Measurements from ENCODE around the gene KCNK3.

Gene KCNK3

GRCh38 chr2:26776195-26776800 lies 83.8 kb downstream of the KCNK3 start:
- Histone ChIP-seq H2AFZ (ENCODE audit: low read depth, low read length) (no peak overlapping the region), H4K91ac (ENCODE audit: low read length) (no peak overlapping the region), H3K4ac (ENCODE audit: low read depth in 1 of 2, low read length in 2 of 2) (no peak overlapping the region), H3K4me3 (ENCODE audit: insufficient read depth in 1 of 2, low read depth in 1 of 2, low read length in 2 of 2) (no peak overlapping the region), H3K36me3 (ENCODE audit: control insufficient read depth in 1 of 2, insufficient read depth in 2 of 2, low read depth in 1 of 2, low read length in 2 of 2) (peaks cover 63 to 75% of the 10 kb centered on the region in 2 experiments), H3K4me1 (ENCODE audit: control insufficient read depth, insufficient read depth, low read depth, low read length) (peaks cover 14% of the 10 kb centered on the region), H3K23ac (ENCODE audit: low read length in 2 of 2) (no peak overlapping the region), H3K18ac (ENCODE audit: low read depth in 1 of 2, low read length in 2 of 2) (no peak overlapping the region), H2BK120ac (ENCODE audit: low read depth, low read length) (no peak overlapping the region), H3K9me3 (ENCODE audit: control insufficient read depth, low read length) (no peaks in the 10 kb centered on the region), H3K27me3 (ENCODE audit: control insufficient read depth in 1 of 2, insufficient read depth in 1 of 2, low read length in 2 of 2) (no peaks in the 10 kb centered on the region), H3K9ac (ENCODE audit: low read length) (no peak overlapping the region), H4K8ac (ENCODE audit: low read length) (no peak overlapping the region), H2BK15ac (ENCODE audit: low read depth, poor library complexity, severe bottlenecking) (no peak overlapping the region), H3K27ac (ENCODE audit: low read length, poor library complexity, severe bottlenecking) (no peak overlapping the region), H3K4me2 (ENCODE audit: low read length, poor library complexity, severe bottlenecking) (no peak overlapping the region), H2AK5ac (ENCODE audit: low read length, severe bottlenecking) (no peak overlapping the region), H2BK12ac (ENCODE audit: low read length in 2 of 2) (no peak overlapping the region), H3K14ac (ENCODE audit: low read length in 2 of 2) (no peak overlapping the region), H2BK5ac (ENCODE audit: low read depth, low read length, poor library complexity, severe bottlenecking) (no peak overlapping the region), H3K79me1 (replicated peaks; ENCODE audit: low read length, poor library complexity, severe bottlenecking) (peaks cover 47% of the 10 kb centered on the region)
- WGBS: 95% methylated on average over 5 of the region's 5 CpGs
- no peak for DNase-seq

- H3K23ac ChIP-seq (ENCODE audit: low read length in 2 of 2): no peak overlapping the region
- H2AFZ ChIP-seq (ENCODE audit: low read depth, low read length): no peak overlapping the region
- no peak overlapping the region for H2BK12ac ChIP-seq (ENCODE audit: low read length in 2 of 2)
- peaks cover 2% of the 10 kb centered on the region for H3K4me1 ChIP-seq (ENCODE audit: control insufficient read depth, insufficient read depth, low read depth, low read length)
- peaks cover 37% of the 10 kb centered on the region for H3K79me1 ChIP-seq (replicated peaks; ENCODE audit: low read length, poor library complexity, severe bottlenecking)
- peaks cover 63 to 85% of the 10 kb centered on the region in 2 experiments for H3K36me3 ChIP-seq (ENCODE audit: control insufficient read depth in 1 of 2, insufficient read depth in 2 of 2, low read depth in 1 of 2, low read length in 2 of 2)
- H3K9me3 ChIP-seq (ENCODE audit: control insufficient read depth, low read length): no peaks in the 10 kb centered on the region
- H3K4me3 ChIP-seq (ENCODE audit: insufficient read depth in 1 of 2, low read depth in 1 of 2, low read length in 2 of 2): no peak overlapping the region
- no peak overlapping the region for H2BK5ac ChIP-seq (ENCODE audit: low read depth, low read length, poor library complexity, severe bottlenecking)
- no peak overlapping the region for H2BK120ac ChIP-seq (ENCODE audit: low read depth, low read length)
- no peak overlapping the region for H3K14ac ChIP-seq (ENCODE audit: low read length in 2 of 2)
- H4K91ac ChIP-seq (ENCODE audit: low read length): no peak overlapping the region
- no peak overlapping the region for H3K4me2 ChIP-seq (ENCODE audit: low read length, poor library complexity, severe bottlenecking)
- 98% methylated on average over 18 of the region's 18 CpGs for WGBS
- H3K9ac ChIP-seq (ENCODE audit: low read length): no peak overlapping the region
- H3K18ac ChIP-seq (ENCODE audit: low read depth in 1 of 2, low read length in 2 of 2): no peak overlapping the region
- H4K8ac ChIP-seq (ENCODE audit: low read length): no peak overlapping the region
- H3K27ac ChIP-seq (ENCODE audit: low read length, poor library complexity, severe bottlenecking): no peak overlapping the region
- no peaks in the 10 kb centered on the region for H3K27me3 ChIP-seq (ENCODE audit: control insufficient read depth in 1 of 2, insufficient read depth in 1 of 2, low read length in 2 of 2)
- DNase-seq: no peak
- no peak overlapping the region for H2BK15ac ChIP-seq (ENCODE audit: low read depth, poor library complexity, severe bottlenecking)
- no peak overlapping the region for H2AK5ac ChIP-seq (ENCODE audit: low read length, severe bottlenecking)
- no peak overlapping the region for H3K4ac ChIP-seq (ENCODE audit: low read depth in 1 of 2, low read length in 2 of 2)
Observed at GRCh38 chr2:26778098-26778497, 85.6 kb downstream of the KCNK3 start.

GRCh38 chr2:26778507-26778906 lies 86.0 kb downstream of the KCNK3 start:
- 100% methylated on average over 2 of the region's 3 CpGs for WGBS
- Histone ChIP-seq H3K4me1 (ENCODE audit: control insufficient read depth, insufficient read depth, low read depth, low read length) (peaks cover 2% of the 10 kb centered on the region), H3K4me2 (ENCODE audit: low read length, poor library complexity, severe bottlenecking) (no peak overlapping the region)

GRCh38 chr2:26780203-26780760 lies 87.8 kb downstream of the KCNK3 start:
- Histone ChIP-seq H3K27me3 (ENCODE audit: control insufficient read depth in 1 of 2, insufficient read depth in 1 of 2, low read length in 2 of 2) (no peaks in the 10 kb centered on the region), H2BK12ac (ENCODE audit: low read length in 2 of 2) (no peak overlapping the region), H3K4ac (ENCODE audit: low read depth in 1 of 2, low read length in 2 of 2) (no peak overlapping the region), H3K27ac (ENCODE audit: low read length, poor library complexity, severe bottlenecking) (no peak overlapping the region), H2BK120ac (ENCODE audit: low read depth, low read length) (no peak overlapping the region), H3K4me2 (ENCODE audit: low read length, poor library complexity, severe bottlenecking) (no peak overlapping the region), H3K18ac (ENCODE audit: low read depth in 1 of 2, low read length in 2 of 2) (no peak overlapping the region), H2BK15ac (ENCODE audit: low read depth, poor library complexity, severe bottlenecking) (no peak overlapping the region), H3K36me3 (ENCODE audit: control insufficient read depth in 1 of 2, insufficient read depth in 2 of 2, low read depth in 1 of 2, low read length in 2 of 2) (peaks cover 49 to 70% of the 10 kb centered on the region in 2 experiments), H3K23ac (ENCODE audit: low read length in 2 of 2) (no peak overlapping the region), H4K91ac (ENCODE audit: low read length) (no peak overlapping the region), H3K14ac (ENCODE audit: low read length in 2 of 2) (no peak overlapping the region), H3K4me1 (ENCODE audit: control insufficient read depth, insufficient read depth, low read depth, low read length) (peaks cover 4% of the 10 kb centered on the region), H2AK5ac (ENCODE audit: low read length, severe bottlenecking) (no peak overlapping the region), H3K9me3 (ENCODE audit: control insufficient read depth, low read length) (no peaks in the 10 kb centered on the region), H2AFZ (ENCODE audit: low read depth, low read length) (no peak overlapping the region), H4K8ac (ENCODE audit: low read length) (no peak overlapping the region), H3K9ac (ENCODE audit: low read length) (no peak overlapping the region), H2BK5ac (ENCODE audit: low read depth, low read length, poor library complexity, severe bottlenecking) (no peak overlapping the region), H3K79me1 (replicated peaks; ENCODE audit: low read length, poor library complexity, severe bottlenecking) (peaks cover 23% of the 10 kb centered on the region), H3K4me3 (ENCODE audit: insufficient read depth in 1 of 2, low read depth in 1 of 2, low read length in 2 of 2) (no peak overlapping the region)
- no peak for DNase-seq
- 97% methylated on average over 4 of the region's 4 CpGs for WGBS

More at GRCh38 chr2:26778507-26778906, 86.0 kb downstream of the KCNK3 start:
- Histone ChIP-seq H4K91ac (ENCODE audit: low read length) (no peak overlapping the region), H3K27me3 (ENCODE audit: control insufficient read depth in 1 of 2, insufficient read depth in 1 of 2, low read length in 2 of 2) (no peaks in the 10 kb centered on the region), H3K4ac (ENCODE audit: low read depth in 1 of 2, low read length in 2 of 2) (no peak overlapping the region), H3K79me1 (replicated peaks; ENCODE audit: low read length, poor library complexity, severe bottlenecking) (peaks cover 37% of the 10 kb centered on the region), H2BK12ac (ENCODE audit: low read length in 2 of 2) (no peak overlapping the region), H2BK120ac (ENCODE audit: low read depth, low read length) (no peak overlapping the region), H2BK5ac (ENCODE audit: low read depth, low read length, poor library complexity, severe bottlenecking) (no peak overlapping the region), H3K9ac (ENCODE audit: low read length) (no peak overlapping the region), H3K9me3 (ENCODE audit: control insufficient read depth, low read length) (no peaks in the 10 kb centered on the region), H4K8ac (ENCODE audit: low read length) (no peak overlapping the region), H3K18ac (ENCODE audit: low read depth in 1 of 2, low read length in 2 of 2) (no peak overlapping the region), H3K14ac (ENCODE audit: low read length in 2 of 2) (no peak overlapping the region), H2AFZ (ENCODE audit: low read depth, low read length) (no peak overlapping the region), H3K27ac (ENCODE audit: low read length, poor library complexity, severe bottlenecking) (no peak overlapping the region), H2BK15ac (ENCODE audit: low read depth, poor library complexity, severe bottlenecking) (no peak overlapping the region), H3K4me3 (ENCODE audit: insufficient read depth in 1 of 2, low read depth in 1 of 2, low read length in 2 of 2) (no peak overlapping the region), H3K36me3 (ENCODE audit: control insufficient read depth in 1 of 2, insufficient read depth in 2 of 2, low read depth in 1 of 2, low read length in 2 of 2) (peaks cover 63 to 85% of the 10 kb centered on the region in 2 experiments), H3K23ac (ENCODE audit: low read length in 2 of 2) (no peak overlapping the region), H2AK5ac (ENCODE audit: low read length, severe bottlenecking) (no peak overlapping the region)
- no peak for DNase-seq

Data from mesenchymal stem cell (in vitro differentiated cells and primary cell).